IMR-90 (cell line): ENCODE data around the gene RERE. TPM values are rescaled to one million over a fixed set of nuclear protein-coding genes. Genes with fewer than 3 reads are reported as not detected.

Experiments used
- ATAC-seq: fragments of 200-7000 bp; cut with Tn5 transposase; 2 replicates; pipeline ENCODE4 v1.9.1; 2020; ENCODE audit warnings: low read depth, mild to moderate bottlenecking, moderate library complexity
- BruUV-seq: library from RNA; stranded (reverse); fragments of 400-500 nt; replicated peaks from 2 replicates; lab custom pipeline; 2021; lab: Mats Ljungman, UMichigan
- CTCF ChIA-PET: fragments of 300-600 bp; formaldehyde crosslinking; extraction: SDS; loops from one replicate; lab custom pipeline; 2021; ENCODE audit warnings: antibody characterized with exemption; lab: Yijun Ruan, JAX
- POLR2A ChIA-PET: fragments of 300-600 bp; sonication (Branson Sonifier 250); formaldehyde crosslinking; loops from one replicate; lab custom pipeline; 2022; ENCODE audit warnings: antibody characterized with exemption; ENCODE audit not compliant: unreplicated experiment; lab: Charles Lee
- DNase-seq: peaks from one replicate; pipeline ENCODE4 v3.0.0; 2013
- H2AFZ ChIP-seq: replicated peaks from 2 replicates; pipeline ENCODE3; 2013; ENCODE audit warnings: low read length, mild to moderate bottlenecking; ENCODE audit not compliant: poor library complexity
- H2AK5ac ChIP-seq: 2 replicates; pipeline ENCODE4 v1.6.1; 2013; ENCODE audit warnings: low read depth, low read length, inconsistent platforms
- H2AK9ac ChIP-seq: replicated peaks from 2 replicates; pipeline ENCODE3; 2013; ENCODE audit warnings: mild to moderate bottlenecking, low read depth, low read length, moderate library complexity; ENCODE audit not compliant: poor library complexity
- H2BK120ac ChIP-seq: 2 replicates; pipeline ENCODE4 v1.6.1; 2013; ENCODE audit warnings: low read depth, low read length, inconsistent platforms
- H2BK15ac ChIP-seq: 3 replicates; pipeline ENCODE4 v1.6.1; 2013; ENCODE audit warnings: low read depth, low read length, inconsistent platforms
- H2BK20ac ChIP-seq: 2 replicates; pipeline ENCODE4 v1.6.1; 2013; ENCODE audit warnings: low read depth, mild to moderate bottlenecking, inconsistent platforms, low read length, moderate library complexity
- H2BK5ac ChIP-seq: 2 replicates; pipeline ENCODE4 v1.6.1; 2013; ENCODE audit warnings: mild to moderate bottlenecking, low read depth, low read length, inconsistent platforms; ENCODE audit not compliant: poor library complexity, severe bottlenecking
- H3K14ac ChIP-seq: replicated peaks from 2 replicates; pipeline ENCODE4 v1.6.1; 2013; ENCODE audit warnings: low read depth, low read length, inconsistent platforms
- H3K18ac ChIP-seq: 2 replicates; pipeline ENCODE4 v1.6.1; 2013; ENCODE audit warnings: low read depth, low read length, control low read depth
- H3K23ac ChIP-seq: 2 replicates; pipeline ENCODE4 v1.6.1; 2013; ENCODE audit warnings: low read depth, low read length, inconsistent platforms
- H3K27ac ChIP-seq: 2 replicates; pipeline ENCODE4 v1.5.1; 2013; ENCODE audit warnings: mild to moderate bottlenecking, control low read depth, low read length; ENCODE audit not compliant: insufficient read depth
- H3K27me3 ChIP-seq: 2 replicates; pipeline ENCODE4 v1.6.1; 2013; ENCODE audit warnings: low read length; ENCODE audit not compliant: control insufficient read depth, insufficient read depth
- H3K36me3 ChIP-seq: 2 replicates; pipeline ENCODE4 v1.6.1; 2013; ENCODE audit warnings: low read length, mixed read lengths; ENCODE audit not compliant: control insufficient read depth, insufficient read depth
- H3K4ac ChIP-seq: 2 replicates; pipeline ENCODE4 v1.6.1; 2013; ENCODE audit warnings: low read depth, low read length, inconsistent platforms
- H3K4me1 ChIP-seq: 2 replicates; pipeline ENCODE4 v1.6.1; 2013; ENCODE audit warnings: low read length, mixed read lengths; ENCODE audit not compliant: control insufficient read depth, insufficient read depth
- H3K4me2 ChIP-seq: 2 replicates; pipeline ENCODE4 v1.6.1; 2013; ENCODE audit warnings: low read depth, mild to moderate bottlenecking, control low read depth, low read length, moderate library complexity
- H3K4me3 ChIP-seq: 2 replicates; pipeline ENCODE4 v1.5.1; 2013; ENCODE audit warnings: low read depth, mild to moderate bottlenecking, control low read depth, low read length, moderate library complexity; ENCODE audit not compliant: insufficient read depth
- H3K56ac ChIP-seq: 2 replicates; pipeline ENCODE4 v1.6.1; 2013; ENCODE audit warnings: low read length, inconsistent platforms; ENCODE audit not compliant: insufficient read depth; ENCODE audit errors: extremely low read depth
- H3K79me1 ChIP-seq, 2 experiments: 2 replicates each; pipeline ENCODE4 v1.6.1; 2013; ENCODE audit warnings: low read length in 2 of 2, inconsistent platforms in 1 of 2, low read depth in 1 of 2
- H3K9ac ChIP-seq: 2 replicates; pipeline ENCODE4 v1.6.1; 2013; ENCODE audit warnings: low read depth, low read length, control low read depth
- H3K9me1 ChIP-seq: 2 replicates; pipeline ENCODE4 v1.6.1; 2013; ENCODE audit warnings: low read length, inconsistent platforms; ENCODE audit not compliant: insufficient read depth
- H3K9me3 ChIP-seq: 2 replicates; pipeline ENCODE4 v1.6.1; 2013; ENCODE audit warnings: low read length; ENCODE audit not compliant: control insufficient read depth, insufficient read depth
- H4K20me1 ChIP-seq: 2 replicates; pipeline ENCODE4 v1.6.1; 2013; ENCODE audit warnings: low read length, inconsistent platforms; ENCODE audit not compliant: insufficient read depth
- H4K5ac ChIP-seq: 2 replicates; pipeline ENCODE4 v1.6.1; 2013; ENCODE audit warnings: mild to moderate bottlenecking, low read depth, low read length, control low read depth
- H4K8ac ChIP-seq, 2 experiments: 2 replicates each; pipeline ENCODE4 v1.6.1; 2013; ENCODE audit warnings: low read depth in 2 of 2, low read length in 2 of 2, control low read depth in 1 of 2, inconsistent platforms in 1 of 2
- H4K91ac ChIP-seq: 2 replicates; pipeline ENCODE4 v1.6.1; 2013; ENCODE audit warnings: low read depth, low read length, inconsistent platforms; ENCODE audit not compliant: insufficient read depth
- CHD1 ChIP-seq: IDR thresholded peaks from 2 replicates; pipeline ENCODE4 v1.6.1; 2012; ENCODE audit warnings: low read depth, low read length, improper control_type of control experiment
- ELK1 ChIP-seq: fragments of 150-350 bp; IDR thresholded peaks from 2 replicates; pipeline ENCODE4 v1.6.1; 2016; ENCODE audit warnings: low read depth, mild to moderate bottlenecking, low read length, moderate library complexity, borderline replicate concordance
- FOS ChIP-seq: fragments of 150-350 bp; IDR thresholded peaks from 2 replicates; pipeline ENCODE4 v1.6.1; 2016; ENCODE audit warnings: low read depth, low read length
- MAFK ChIP-seq: IDR thresholded peaks from 2 replicates; pipeline ENCODE4 v1.6.1; 2012; ENCODE audit warnings: low read depth, low read length, improper control_type of control experiment
- MAZ ChIP-seq: IDR thresholded peaks from 2 replicates; pipeline ENCODE4 v1.6.1; 2012; ENCODE audit warnings: low read depth, mild to moderate bottlenecking, low read length, improper control_type of control experiment, moderate library complexity, borderline replicate concordance
- MXI1 ChIP-seq: IDR thresholded peaks from 2 replicates; pipeline ENCODE4 v1.6.1; 2012; ENCODE audit warnings: low read depth, mild to moderate bottlenecking, low read length, moderate library complexity, borderline replicate concordance
- NFE2L2 ChIP-seq: fragments of 150-350 bp; IDR thresholded peaks from 2 replicates; pipeline ENCODE4 v1.6.1; 2016; ENCODE audit warnings: low read depth, mild to moderate bottlenecking, low read length
- RAD21 ChIP-seq: IDR thresholded peaks from 2 replicates; pipeline ENCODE4 v1.6.1; 2012; ENCODE audit warnings: low read length, improper control_type of control experiment
- RFX5 ChIP-seq: IDR thresholded peaks from 2 replicates; pipeline ENCODE4 v1.8.0; 2012; ENCODE audit warnings: low read depth, mild to moderate bottlenecking, low read length, moderate library complexity
- SMC3 ChIP-seq: fragments of 150-350 bp; IDR thresholded peaks from 2 replicates; pipeline ENCODE4 v1.6.1; 2016; ENCODE audit warnings: low read depth, mild to moderate bottlenecking, antibody characterized with exemption, low read length, moderate library complexity
- USF2 ChIP-seq: fragments of 150-350 bp; IDR thresholded peaks from 2 replicates; pipeline ENCODE4 v1.6.1; 2017; ENCODE audit warnings: mild to moderate bottlenecking, antibody characterized with exemption, low read length, low read depth
- WGBS, 2 experiments: methylation state at CpG; one replicate each; pipeline versions ENCODE4 v1.1.5 to v1.1.7; 2013; ENCODE audit warnings: missing lambda C conversion rate in 2 of 2; ENCODE audit not compliant: insufficient read length in 1 of 2; ENCODE audit errors: extremely low coverage in 2 of 2; 5-methylcytosine and 5-hydroxymethylcytosine counted together
- dilution Hi-C: fragments of 300-500 bp; cut with HindIII; formaldehyde crosslinking; loops from one replicate; pipeline ENCODE4 v1.14.3; 2018; ENCODE audit warnings: low sequenced_read_pairs; ENCODE audit not compliant: unreplicated experiment
- in situ Hi-C: fragments of 300-500 bp; cut with MboI; formaldehyde crosslinking; loops from 3 replicates; pipeline ENCODE4 v1.14.3; 2019; ENCODE audit warnings: low sequenced_read_pairs, inconsistent platforms, mixed read lengths
- intact Hi-C: fragments of 100-400 bp; cut with micrococcal nuclease; formaldehyde crosslinking; loops from 2 replicates; pipeline ENCODE4 v1.10.0; 2022
- polyA plus RNA-seq, 3 experiments: library from polyadenylated mRNA; depleted of rRNA; stranded (reverse); fragments of >200 nt; gene quantifications; 2 replicates each; pipeline ENCODE4 v1.2.3, GENCODE V29; 2012; ENCODE audit warnings: low replicate concordance in 1 of 3
- total RNA-seq: library from RNA; depleted of rRNA; stranded (reverse); fragments of >200 nt; gene quantifications from 2 replicates; pipeline ENCODE4 v1.2.3, GENCODE V29; 2012

RERE gene
- total and polyA plus RNA-seq, 2 of the 4 experiments (the other 2 are of a cell fraction): 11.5 to 25.1 TPM

GRCh38 chr1:8722366-8722765, 95.1 kb downstream of the RERE start:
- dilution Hi-C loops: no loop called here
- in situ Hi-C loops: loop anchor here (25.0 kb wide), 1 partner anchor 735 kb away; no protein-coding TSS in a partner anchor
- Histone ChIP-seq H4K20me1 (peaks cover 3% of the 10 kb centered on the region; the same call in 1 of the 2 replicates), H3K18ac (no peak overlapping the region), H2BK5ac (no peak overlapping the region), H3K9ac (no peak overlapping the region), H4K8ac (no peak overlapping the region), H3K9me1 (peaks cover 3% of the 10 kb centered on the region; the same call in 1 of the 2 replicates), H2AK5ac (no peak overlapping the region), H4K5ac (no peak overlapping the region), H3K36me3 (no peaks in the 10 kb centered on the region), H3K56ac (no peak overlapping the region), H3K9me3 (no peaks in the 10 kb centered on the region), H2AK9ac (no peak overlapping the region), H3K23ac (no peak overlapping the region), H3K4me1 (peaks cover 17% of the 10 kb centered on the region), H3K79me1 (peaks cover 13 to 50% of the 10 kb centered on the region in 2 experiments; a peak in 3 of 4 replicates), H2BK120ac (no peak overlapping the region), H2BK20ac (0 out of 2 replicates have a peak overlapping the region, but pooled peaks have one; percentile 30), H3K27me3 (no peaks in the 10 kb centered on the region), H4K91ac (no peak overlapping the region), H3K14ac (no peak overlapping the region), H2AFZ (no peak overlapping the region), H3K4me3 (no peak overlapping the region), H3K4me2 (no peak overlapping the region; the same call in 1 of the 2 replicates), H3K27ac (no peak overlapping the region), H2BK15ac (no peak overlapping the region), H3K4ac (no peak overlapping the region)
- no CpG with 5 or more reads among the region's 3 CpGs for WGBS, 2 experiments
- intact Hi-C loops: no loop called here
- CTCF ChIA-PET: no interaction called here
- no peak for ATAC-seq
- no peak for TF ChIP-seq USF2
- TF ChIP-seq ELK1: no peak
- no peak for TF ChIP-seq FOS
- no peak for TF ChIP-seq MAZ
- TF ChIP-seq NFE2L2: no peak
- no peak for TF ChIP-seq SMC3
- no peak for TF ChIP-seq RFX5
- TF ChIP-seq RAD21: no peak
- TF ChIP-seq MAFK: no peak
- TF ChIP-seq MXI1: no peak
- TF ChIP-seq CHD1: no peak
- BruUV-seq: no TSS peak
- POLR2A ChIA-PET: no interaction called here
- DNase-seq: no peak
